HL-60 (cell line): ENCODE measurements around the gene MACF1.
"Not testable (repeated sequence)": the region's sequence is repeated elsewhere in the genome, so short reads cannot be mapped to it uniquely, and the experiment has no call there.

Source experiments
- GABPA ChIP-seq: IDR thresholded peaks from 2 replicates; pipeline ENCODE4 v1.6.1; 2012; ENCODE audit warnings: low read depth
- POLR2AphosphoS5 ChIP-seq: IDR thresholded peaks from 2 replicates; pipeline ENCODE4 v1.6.1; 2012; ENCODE audit warnings: low read depth
- SPI1 ChIP-seq: IDR thresholded peaks from 2 replicates; pipeline ENCODE4 v1.6.1; 2012; ENCODE audit warnings: low read depth, mild to moderate bottlenecking, borderline replicate concordance
- TF ChIP-seq, protein P1 (sequence below): IDR thresholded peaks from one replicate; pipeline ENCODE4 v1.5.1; 2011; ENCODE audit warnings: low read length, control low read depth, inconsistent platforms; ENCODE audit not compliant: insufficient read depth
- TF ChIP-seq, protein P2 (sequence below): IDR thresholded peaks from 2 replicates; pipeline ENCODE4 v1.6.1; 2012; ENCODE audit warnings: low read depth; ENCODE audit not compliant: insufficient replicate concordance

GRCh38 chr1:39498096-39498710, 293.7 kb downstream of the MACF1 start:
- TF ChIP-seq, protein P1, sequence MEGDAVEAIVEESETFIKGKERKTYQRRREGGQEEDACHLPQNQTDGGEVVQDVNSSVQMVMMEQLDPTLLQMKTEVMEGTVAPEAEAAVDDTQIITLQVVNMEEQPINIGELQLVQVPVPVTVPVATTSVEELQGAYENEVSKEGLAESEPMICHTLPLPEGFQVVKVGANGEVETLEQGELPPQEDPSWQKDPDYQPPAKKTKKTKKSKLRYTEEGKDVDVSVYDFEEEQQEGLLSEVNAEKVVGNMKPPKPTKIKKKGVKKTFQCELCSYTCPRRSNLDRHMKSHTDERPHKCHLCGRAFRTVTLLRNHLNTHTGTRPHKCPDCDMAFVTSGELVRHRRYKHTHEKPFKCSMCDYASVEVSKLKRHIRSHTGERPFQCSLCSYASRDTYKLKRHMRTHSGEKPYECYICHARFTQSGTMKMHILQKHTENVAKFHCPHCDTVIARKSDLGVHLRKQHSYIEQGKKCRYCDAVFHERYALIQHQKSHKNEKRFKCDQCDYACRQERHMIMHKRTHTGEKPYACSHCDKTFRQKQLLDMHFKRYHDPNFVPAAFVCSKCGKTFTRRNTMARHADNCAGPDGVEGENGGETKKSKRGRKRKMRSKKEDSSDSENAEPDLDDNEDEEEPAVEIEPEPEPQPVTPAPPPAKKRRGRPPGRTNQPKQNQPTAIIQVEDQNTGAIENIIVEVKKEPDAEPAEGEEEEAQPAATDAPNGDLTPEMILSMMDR, result not testable (repeated sequence)
- not testable (repeated sequence) for TF ChIP-seq GABPA, SPI1, POLR2AphosphoS5
- TF ChIP-seq, protein P2, sequence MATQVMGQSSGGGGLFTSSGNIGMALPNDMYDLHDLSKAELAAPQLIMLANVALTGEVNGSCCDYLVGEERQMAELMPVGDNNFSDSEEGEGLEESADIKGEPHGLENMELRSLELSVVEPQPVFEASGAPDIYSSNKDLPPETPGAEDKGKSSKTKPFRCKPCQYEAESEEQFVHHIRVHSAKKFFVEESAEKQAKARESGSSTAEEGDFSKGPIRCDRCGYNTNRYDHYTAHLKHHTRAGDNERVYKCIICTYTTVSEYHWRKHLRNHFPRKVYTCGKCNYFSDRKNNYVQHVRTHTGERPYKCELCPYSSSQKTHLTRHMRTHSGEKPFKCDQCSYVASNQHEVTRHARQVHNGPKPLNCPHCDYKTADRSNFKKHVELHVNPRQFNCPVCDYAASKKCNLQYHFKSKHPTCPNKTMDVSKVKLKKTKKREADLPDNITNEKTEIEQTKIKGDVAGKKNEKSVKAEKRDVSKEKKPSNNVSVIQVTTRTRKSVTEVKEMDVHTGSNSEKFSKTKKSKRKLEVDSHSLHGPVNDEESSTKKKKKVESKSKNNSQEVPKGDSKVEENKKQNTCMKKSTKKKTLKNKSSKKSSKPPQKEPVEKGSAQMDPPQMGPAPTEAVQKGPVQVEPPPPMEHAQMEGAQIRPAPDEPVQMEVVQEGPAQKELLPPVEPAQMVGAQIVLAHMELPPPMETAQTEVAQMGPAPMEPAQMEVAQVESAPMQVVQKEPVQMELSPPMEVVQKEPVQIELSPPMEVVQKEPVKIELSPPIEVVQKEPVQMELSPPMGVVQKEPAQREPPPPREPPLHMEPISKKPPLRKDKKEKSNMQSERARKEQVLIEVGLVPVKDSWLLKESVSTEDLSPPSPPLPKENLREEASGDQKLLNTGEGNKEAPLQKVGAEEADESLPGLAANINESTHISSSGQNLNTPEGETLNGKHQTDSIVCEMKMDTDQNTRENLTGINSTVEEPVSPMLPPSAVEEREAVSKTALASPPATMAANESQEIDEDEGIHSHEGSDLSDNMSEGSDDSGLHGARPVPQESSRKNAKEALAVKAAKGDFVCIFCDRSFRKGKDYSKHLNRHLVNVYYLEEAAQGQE, result not testable (repeated sequence)
